Nephron (organoid): Measurements from ENCODE around the gene ALKBH3.

ENCODE experiments used
- H3K27ac Mint-ChIP-seq, 3 experiments: 2 replicates each; pipeline ENCODE4 v1.8.0; 2020; ENCODE audit warnings: mixed read lengths in 3 of 3, mild to moderate bottlenecking in 2 of 3, moderate library complexity in 1 of 3
- H3K27me3 Mint-ChIP-seq: 2 replicates; pipeline ENCODE4 v1.8.0; 2021; ENCODE audit warnings: low read depth, mild to moderate bottlenecking, moderate library complexity, mixed read lengths
- H3K36me3 Mint-ChIP-seq: 2 replicates; pipeline ENCODE4 v1.8.0; 2020; ENCODE audit warnings: low read depth, mixed read lengths
- H3K4me1 Mint-ChIP-seq: 2 replicates; pipeline ENCODE4 v1.8.0; 2020; ENCODE audit warnings: mixed read lengths
- H3K4me3 Mint-ChIP-seq, 3 experiments: 2 replicates each; pipeline ENCODE4 v1.8.0; 2020; ENCODE audit warnings: mild to moderate bottlenecking in 3 of 3, mixed read lengths in 3 of 3, moderate library complexity in 2 of 3
- H3K9me3 Mint-ChIP-seq: 2 replicates; pipeline ENCODE4 v1.8.0; 2020; ENCODE audit warnings: mixed read lengths
- CTCF ChIP-seq, 3 experiments: fragments of 200-600 bp; sonication (generic); IDR thresholded peaks; one replicate each; pipeline ENCODE4 v1.5.0; 2021; ENCODE audit warnings: antibody characterized with exemption in 3 of 3; ENCODE audit not compliant: unreplicated experiment in 3 of 3

The ALKBH3 gene

GRCh38 chr11:43874078-43874477 is 6.6 kb upstream of the ALKBH3 start:
- Mint-ChIP-seq H3K27me3 (peaks cover 86% of the 10 kb centered on the region), H3K9me3 (no peaks in the 10 kb centered on the region), H3K4me3 (no peak overlapping the region), H3K36me3 (no peaks in the 10 kb centered on the region), H3K4me1 (no peaks in the 10 kb centered on the region), H3K27ac (no peak overlapping the region)
- no peak for TF ChIP-seq CTCF (IDR thresholded peaks at IDR 0.05; ENCODE audit: unreplicated experiment in 3 of 3)

DNA sequence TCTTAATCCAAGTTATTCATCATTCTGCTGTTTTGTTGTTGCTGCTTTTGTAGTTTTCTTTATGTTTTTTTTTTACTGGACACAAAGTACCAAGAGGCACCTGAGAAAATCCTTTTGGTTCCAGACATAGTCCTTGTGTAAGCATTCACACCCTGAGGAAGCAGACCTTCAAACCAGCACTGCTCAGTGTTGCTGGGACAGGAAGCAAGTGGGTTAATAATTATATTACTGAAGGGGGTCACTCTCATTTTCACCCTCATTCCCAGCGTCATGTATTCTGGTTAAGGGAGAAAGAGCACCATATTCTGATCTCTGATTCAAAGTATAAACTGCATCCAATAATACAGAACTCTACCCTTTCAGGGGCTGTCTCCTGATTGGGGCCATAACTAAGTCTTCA is 5.9 kb upstream of the ALKBH3 start:
- Mint-ChIP-seq H3K27ac (no peak overlapping the region), H3K36me3 (no peaks in the 10 kb centered on the region), H3K27me3 (peaks cover 84% of the 10 kb centered on the region), H3K4me3 (no peak overlapping the region), H3K9me3 (no peaks in the 10 kb centered on the region), H3K4me1 (no peaks in the 10 kb centered on the region)
- TF ChIP-seq CTCF (IDR thresholded peaks at IDR 0.05; ENCODE audit: unreplicated experiment in 3 of 3): no peak

DNA sequence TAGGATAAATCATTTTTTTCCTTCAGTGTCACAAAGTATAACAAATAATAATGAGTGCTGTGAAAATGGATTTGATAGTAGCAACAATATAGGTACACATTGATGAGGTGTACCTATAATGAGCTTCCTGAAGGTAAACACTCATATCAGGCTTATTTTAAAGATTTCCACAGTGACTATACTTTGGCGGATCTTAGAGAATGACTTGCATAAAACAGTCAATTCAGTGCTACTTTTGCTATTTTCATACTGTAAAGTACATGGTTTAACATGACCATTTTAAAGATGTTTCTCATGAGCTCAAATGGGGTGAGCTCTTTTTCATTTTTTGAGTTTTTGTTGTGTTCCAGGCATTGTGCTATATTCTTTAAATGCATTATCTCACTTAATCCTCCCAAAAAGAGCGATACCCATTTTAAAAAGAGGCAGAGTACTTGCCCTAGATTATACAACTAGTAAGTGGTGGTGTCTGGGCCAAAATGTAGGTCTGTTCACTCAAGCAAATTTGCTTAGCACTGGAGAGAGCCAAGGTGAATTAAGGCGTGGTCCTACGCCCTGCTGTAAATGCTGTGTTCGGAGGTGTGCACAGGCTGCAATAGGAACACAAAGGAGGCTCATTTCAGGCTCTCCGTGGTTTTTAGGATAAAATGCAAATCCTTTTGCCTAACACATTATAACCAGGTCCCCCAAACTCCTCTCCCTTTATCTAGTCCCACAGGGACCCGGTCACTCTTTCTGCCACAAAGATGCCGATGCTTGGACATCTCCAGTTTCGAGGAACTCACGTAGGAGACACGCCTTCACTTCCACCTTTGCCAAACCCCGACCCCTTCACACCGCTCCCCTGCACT is 617 bp upstream of the ALKBH3 start:
- H3K4me1 Mint-ChIP-seq: peaks cover 17% of the 10 kb centered on the region
- H3K27ac Mint-ChIP-seq: peak overlapping the region in 2 of 3 experiments; percentile 11 to 56
- H3K9me3 Mint-ChIP-seq: peaks cover 2% of the 10 kb centered on the region
- peaks cover 14% of the 10 kb centered on the region for H3K36me3 Mint-ChIP-seq
- no peak for TF ChIP-seq CTCF (IDR thresholded peaks at IDR 0.05; ENCODE audit: unreplicated experiment in 3 of 3)
- peaks cover 45% of the 10 kb centered on the region for H3K27me3 Mint-ChIP-seq
- H3K4me3 Mint-ChIP-seq: peak overlapping the region; percentile 91 to 93 (median 92)

- peaks cover 74% of the 10 kb centered on the region for H3K36me3 Mint-ChIP-seq
- TF ChIP-seq CTCF (IDR thresholded peaks at IDR 0.05; ENCODE audit: unreplicated experiment in 3 of 3): no peak
- H3K4me1 Mint-ChIP-seq: peaks cover 19% of the 10 kb centered on the region
- no peak overlapping the region for H3K4me3 Mint-ChIP-seq
- no peaks in the 10 kb centered on the region for H3K27me3 Mint-ChIP-seq
- H3K27ac Mint-ChIP-seq: peak overlapping the region in 2 of 3 experiments; percentile 34 to 96
- no peaks in the 10 kb centered on the region for H3K9me3 Mint-ChIP-seq
These were observed 12.2 kb downstream of the ALKBH3 start for GRCh38 chr11:43892851-43893250.

DNA sequence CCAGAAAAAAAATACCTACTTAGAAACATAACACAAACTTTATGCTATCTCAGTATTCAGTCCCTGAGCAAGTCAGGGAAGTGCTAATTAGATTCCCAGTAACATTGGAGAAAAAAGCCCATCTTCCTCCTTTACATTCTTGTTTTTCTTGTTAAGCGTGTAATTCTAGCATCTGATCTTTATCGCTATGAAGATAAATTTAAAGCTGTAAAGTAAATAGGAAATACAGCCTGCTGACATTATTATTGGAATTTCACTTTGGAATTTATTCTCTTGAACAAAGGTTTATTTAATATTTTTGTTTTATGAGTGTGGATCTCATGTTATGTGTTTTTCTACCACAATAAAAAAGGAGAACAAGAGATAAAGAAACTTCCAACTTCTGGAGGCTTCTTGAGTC is 13.9 kb downstream of the ALKBH3 start:
- Mint-ChIP-seq H3K9me3 (no peaks in the 10 kb centered on the region), H3K4me1 (peaks cover 19% of the 10 kb centered on the region), H3K4me3 (no peak overlapping the region), H3K36me3 (peaks cover 83% of the 10 kb centered on the region), H3K27me3 (no peaks in the 10 kb centered on the region), H3K27ac (peak overlapping the region in 1 of 3 experiments; percentile 39)
- TF ChIP-seq CTCF (IDR thresholded peaks at IDR 0.05; ENCODE audit: unreplicated experiment in 3 of 3): no peak

- Mint-ChIP-seq H3K4me3 (no peak overlapping the region), H3K9me3 (no peaks in the 10 kb centered on the region), H3K27me3 (no peaks in the 10 kb centered on the region), H3K4me1 (peaks cover 19% of the 10 kb centered on the region), H3K27ac (no peak overlapping the region), H3K36me3 (peaks cover 80% of the 10 kb centered on the region)
- no peak for TF ChIP-seq CTCF (IDR thresholded peaks at IDR 0.05; ENCODE audit: unreplicated experiment in 3 of 3)
These were observed 15.0 kb downstream of the ALKBH3 start for GRCh38 chr11:43895601-43896000.
